Breast epithelium (tissue), 4 donors: Measurements from ENCODE around the gene MZT1. TPM values are rescaled to one million over a fixed set of nuclear protein-coding genes. Genes with fewer than 3 reads are reported as not detected.

Experiments
- DNase-seq, 2 donors: peaks; one replicate each; pipeline ENCODE4 v3.0.0-alpha.2; 2019; ENCODE audit warnings: low spot score in 2 of 2
- H3K27ac ChIP-seq, 2 donors: fragments of 200-600 bp; sonication (generic) in 1 of 2; one replicate each; pipeline ENCODE4 v1.5.1; 2016 to 2019; ENCODE audit warnings: mild to moderate bottlenecking in 1 of 2
- H3K27me3 ChIP-seq, 2 donors: fragments of 200-600 bp; sonication (generic) in 1 of 2; one replicate each; pipeline versions ENCODE4 v1.5.1 to v1.6.0; 2017 to 2019; ENCODE audit warnings: control low read depth in 1 of 2, mild to moderate bottlenecking in 1 of 2
- H3K36me3 ChIP-seq: fragments of 200-600 bp; one replicate; pipeline ENCODE4 v1.5.1; 2019
- H3K4me1 ChIP-seq, 2 donors: fragments of 200-600 bp; sonication (generic); one replicate each; pipeline ENCODE4 v1.5.1; 2016 to 2019; ENCODE audit warnings: control low read depth in 1 of 2
- H3K4me3 ChIP-seq, 3 donors: fragments of 200-600 bp; sonication (generic); 1 replicate in 2 of 3; 2 replicates in 1 of 3; pipeline ENCODE4 v1.5.1; 2016 to 2019; ENCODE audit warnings: mild to moderate bottlenecking in 3 of 3, moderate library complexity in 2 of 3
- H3K9me3 ChIP-seq, 2 donors: fragments of 200-600 bp; sonication (generic) in 1 of 2; one replicate each; pipeline ENCODE4 v1.5.1; 2016 to 2019; ENCODE audit warnings: control low read depth in 1 of 2
- POLR2A ChIP-seq: fragments of 450-650 bp; IDR thresholded peaks from one replicate; pipeline ENCODE4 v1.6.1; 2016; ENCODE audit warnings: antibody characterized with exemption, mild to moderate bottlenecking, moderate library complexity
- POLR2AphosphoS5 ChIP-seq, 3 donors: sonication (generic); formaldehyde crosslinking; IDR thresholded peaks; one replicate each; pipeline ENCODE4 v1.6.1; 2017; ENCODE audit warnings: antibody characterized with exemption in 3 of 3
- intact Hi-C: fragments of 100-400 bp; cut with DNase I; formaldehyde crosslinking; loops from one replicate; pipeline ENCODE4 v1.15.1; 2023; ENCODE audit warnings: low total_unique reads
- total RNA-seq, 3 donors: library from RNA; depleted of rRNA; stranded (reverse); fragments of >200 nt; gene quantifications; one replicate each; pipeline ENCODE4 v1.1.0, GENCODE V29; 2016
- TF ChIP-seq, protein P1 (sequence below), 3 donors: fragments of 450-650 bp; IDR thresholded peaks; one replicate each; pipeline ENCODE4 v1.5.1; 2016 to 2017; ENCODE audit warnings: antibody characterized with exemption in 3 of 3, mild to moderate bottlenecking in 3 of 3, moderate library complexity in 3 of 3

The MZT1 gene
- total RNA-seq, 3 donors from 2014 or later, result 5.6 to 10.1 (median 7.9) TPM

GRCh38 chr13:72696579-72696978 is 30.9 kb downstream of the MZT1 start:
- no peaks in the 10 kb centered on the region for H3K36me3 ChIP-seq
- H3K27ac ChIP-seq, result no peak overlapping the region
- H3K9me3 ChIP-seq, result peaks cover 8 to 9% of the 10 kb centered on the region in 2 donors
- no peak for TF ChIP-seq POLR2AphosphoS5 (IDR thresholded peaks at IDR 0.05)
- TF ChIP-seq POLR2A, result no peak
- TF ChIP-seq, protein P1, sequence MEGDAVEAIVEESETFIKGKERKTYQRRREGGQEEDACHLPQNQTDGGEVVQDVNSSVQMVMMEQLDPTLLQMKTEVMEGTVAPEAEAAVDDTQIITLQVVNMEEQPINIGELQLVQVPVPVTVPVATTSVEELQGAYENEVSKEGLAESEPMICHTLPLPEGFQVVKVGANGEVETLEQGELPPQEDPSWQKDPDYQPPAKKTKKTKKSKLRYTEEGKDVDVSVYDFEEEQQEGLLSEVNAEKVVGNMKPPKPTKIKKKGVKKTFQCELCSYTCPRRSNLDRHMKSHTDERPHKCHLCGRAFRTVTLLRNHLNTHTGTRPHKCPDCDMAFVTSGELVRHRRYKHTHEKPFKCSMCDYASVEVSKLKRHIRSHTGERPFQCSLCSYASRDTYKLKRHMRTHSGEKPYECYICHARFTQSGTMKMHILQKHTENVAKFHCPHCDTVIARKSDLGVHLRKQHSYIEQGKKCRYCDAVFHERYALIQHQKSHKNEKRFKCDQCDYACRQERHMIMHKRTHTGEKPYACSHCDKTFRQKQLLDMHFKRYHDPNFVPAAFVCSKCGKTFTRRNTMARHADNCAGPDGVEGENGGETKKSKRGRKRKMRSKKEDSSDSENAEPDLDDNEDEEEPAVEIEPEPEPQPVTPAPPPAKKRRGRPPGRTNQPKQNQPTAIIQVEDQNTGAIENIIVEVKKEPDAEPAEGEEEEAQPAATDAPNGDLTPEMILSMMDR (IDR thresholded peaks at IDR 0.05), result peak in 1 of 3 donors; percentile 10
- no peaks in the 10 kb centered on the region for H3K4me1 ChIP-seq
- DNase-seq, result no peak
- no peak overlapping the region for H3K4me3 ChIP-seq
- intact Hi-C loops, result no loop called here
- H3K27me3 ChIP-seq, result no peaks in the 10 kb centered on the region

GRCh38 chr13:72694314-72694713 is 33.1 kb downstream of the MZT1 start:
- TF ChIP-seq, protein P1 (IDR thresholded peaks at IDR 0.05), result no peak
- TF ChIP-seq POLR2AphosphoS5 (IDR thresholded peaks at IDR 0.05) (no peak), POLR2A (no peak)
- DNase-seq, result no peak
- peaks cover 8 to 9% of the 10 kb centered on the region in 2 donors for H3K9me3 ChIP-seq
- H3K36me3 ChIP-seq, result no peaks in the 10 kb centered on the region
- no peaks in the 10 kb centered on the region for H3K4me1 ChIP-seq
- H3K27me3 ChIP-seq, result no peaks in the 10 kb centered on the region
- intact Hi-C loops, result no loop called here
- H3K27ac ChIP-seq, result no peak overlapping the region
- H3K4me3 ChIP-seq, result no peak overlapping the region

DNA sequence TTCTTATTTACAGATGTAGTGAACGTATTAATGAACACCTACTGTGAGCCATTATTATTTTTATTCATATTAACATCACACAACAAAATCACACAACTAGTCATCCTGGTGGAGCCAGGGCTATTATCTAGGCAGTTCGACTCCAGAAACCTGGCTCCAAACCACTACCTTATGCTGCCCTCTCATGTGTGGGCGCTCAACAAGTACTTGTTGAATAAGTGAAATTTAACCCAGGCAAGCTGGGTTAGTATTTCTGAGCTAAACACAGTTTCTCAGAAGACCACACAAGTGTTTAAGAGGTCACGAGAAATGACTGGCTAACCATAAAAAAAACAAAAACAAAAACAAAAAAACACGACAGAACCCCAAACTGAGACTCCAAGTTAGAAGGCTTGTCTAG is 33.6 kb downstream of the MZT1 start:
- no peaks in the 10 kb centered on the region for H3K27me3 ChIP-seq
- no peak overlapping the region for H3K27ac ChIP-seq
- intact Hi-C loops, result no loop called here
- H3K9me3 ChIP-seq, result peaks cover 8 to 9% of the 10 kb centered on the region in 2 donors
- no peak for DNase-seq
- H3K4me1 ChIP-seq, result no peaks in the 10 kb centered on the region
- H3K4me3 ChIP-seq, result no peak overlapping the region
- H3K36me3 ChIP-seq, result no peaks in the 10 kb centered on the region
- no peak for TF ChIP-seq POLR2A
- TF ChIP-seq, protein P1 (IDR thresholded peaks at IDR 0.05), result no peak
- TF ChIP-seq POLR2AphosphoS5 (IDR thresholded peaks at IDR 0.05), result no peak

DNA sequence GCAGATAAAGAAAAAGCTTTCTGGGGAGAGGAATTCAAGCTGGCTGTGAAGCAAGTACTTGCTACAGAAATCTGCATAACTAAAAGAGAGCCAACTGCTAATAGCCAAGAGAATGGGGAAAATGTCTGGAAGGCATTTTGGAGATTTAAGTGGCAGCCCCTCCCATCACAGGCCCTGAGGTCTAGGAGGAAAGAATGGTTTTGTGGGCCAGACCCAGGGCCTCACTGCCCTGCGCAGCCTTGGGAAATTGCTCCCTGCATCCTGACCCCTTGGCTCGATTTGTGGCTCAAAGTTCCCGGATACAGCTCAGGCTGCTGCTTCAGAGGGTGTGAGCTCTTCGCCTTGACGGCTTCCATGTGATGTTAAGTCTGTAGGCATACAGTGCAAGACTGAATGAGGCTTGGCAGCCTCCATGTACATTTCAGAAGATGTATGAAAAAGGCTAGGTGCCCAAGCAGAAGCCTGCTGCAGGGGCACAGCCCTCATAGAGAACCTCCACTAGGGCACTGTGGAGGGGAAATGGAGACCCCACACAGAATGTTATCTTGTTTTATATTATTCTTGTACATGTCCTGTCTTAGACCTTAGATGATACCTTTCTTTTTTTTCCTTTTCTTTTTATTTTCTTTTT is 34.4 kb downstream of the MZT1 start:
- Histone ChIP-seq H3K4me3 (no peak overlapping the region), H3K4me1 (no peaks in the 10 kb centered on the region), H3K36me3 (no peaks in the 10 kb centered on the region), H3K27me3 (no peaks in the 10 kb centered on the region), H3K27ac (no peak overlapping the region), H3K9me3 (peaks cover 8 to 9% of the 10 kb centered on the region in 2 donors)
- no peak for DNase-seq
- TF ChIP-seq POLR2A (no peak), POLR2AphosphoS5 (IDR thresholded peaks at IDR 0.05) (no peak)
- TF ChIP-seq, protein P1 (IDR thresholded peaks at IDR 0.05), result no peak
- intact Hi-C loops, result no loop called here

DNA sequence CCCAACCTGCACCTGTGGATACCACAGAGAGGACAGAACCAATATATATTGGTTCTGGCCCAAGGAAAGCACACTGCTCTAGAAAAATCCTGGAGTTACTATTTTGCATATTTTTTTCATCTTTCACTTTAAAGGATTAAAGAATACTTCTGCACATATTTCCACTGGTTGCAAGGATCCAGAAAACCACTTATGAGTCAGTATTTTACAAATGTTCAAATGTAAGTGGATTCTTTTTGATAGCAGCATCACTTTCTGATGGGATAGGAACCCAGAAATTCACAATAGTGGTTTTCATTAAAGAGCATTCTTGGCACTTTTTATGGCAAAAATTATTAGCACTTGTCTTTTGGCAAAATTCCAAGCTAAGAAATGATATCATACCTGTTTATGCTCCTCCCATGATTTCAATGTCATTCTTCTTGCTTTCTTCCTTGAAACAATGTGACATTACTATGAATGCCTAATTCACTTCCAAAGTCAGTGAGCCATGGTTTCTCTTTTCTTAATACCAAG is 38.2 kb downstream of the MZT1 start:
- intact Hi-C loops, result no loop called here
- Histone ChIP-seq H3K36me3 (no peaks in the 10 kb centered on the region), H3K4me3 (no peak overlapping the region), H3K4me1 (no peaks in the 10 kb centered on the region), H3K27me3 (no peaks in the 10 kb centered on the region), H3K27ac (no peak overlapping the region), H3K9me3 (peaks cover 8 to 9% of the 10 kb centered on the region in 2 donors)
- no peak for TF ChIP-seq POLR2AphosphoS5 (IDR thresholded peaks at IDR 0.05)
- DNase-seq, result no peak
